ENCODE measurements around the gene PDX1.

PDX1 gene

GRCh38 chr13:27928805-27929753 is 9.3 kb downstream of the PDX1 start:
- no peak overlapping the region for H3K27ac ChIP-seq
- no peak for TF ChIP-seq ZFX (IDR thresholded peaks at IDR 0.05)
- no peak for TF ChIP-seq CTCF (conservative IDR thresholded peaks at IDR 0.05)

- TF ChIP-seq CTCF (conservative IDR thresholded peaks at IDR 0.05) (no peak), ZFX (IDR thresholded peaks at IDR 0.05) (no peak)
- no peak overlapping the region for H3K27ac ChIP-seq
Measured at GRCh38 chr13:27929868-27930267, 10.1 kb downstream of the PDX1 start.

GRCh38 chr13:27933118-27933517 is 13.3 kb downstream of the PDX1 start:
- TF ChIP-seq CTCF (conservative IDR thresholded peaks at IDR 0.05) (no peak), ZFX (IDR thresholded peaks at IDR 0.05) (no peak)
- no peak overlapping the region for H3K27ac ChIP-seq

GRCh38 chr13:27933580-27934328 is 14.0 kb downstream of the PDX1 start:
- TF ChIP-seq CTCF (conservative IDR thresholded peaks at IDR 0.05): no peak
- no peak for TF ChIP-seq ZFX (IDR thresholded peaks at IDR 0.05)
- H3K27ac ChIP-seq: no peak overlapping the region

- no peak for TF ChIP-seq CTCF (conservative IDR thresholded peaks at IDR 0.05)
- no peak for TF ChIP-seq ZFX (IDR thresholded peaks at IDR 0.05)
- no peak overlapping the region for H3K27ac ChIP-seq
Measured at GRCh38 chr13:27942972-27943371, 23.2 kb downstream of the PDX1 start.

- H3K27ac ChIP-seq: no peak overlapping the region; the same call in 1 of the 2 replicates
- TF ChIP-seq CTCF (conservative IDR thresholded peaks at IDR 0.05): no peak
Measured at GRCh38 chr13:27952876-27953675, 33.3 kb downstream of the PDX1 start.
